DMS 273 treated with DMSO at 0.1 percent for 48 hours (cell line): ENCODE data around the gene CALN1.

Source experiments
- DNase-seq: peaks from one replicate; lab custom pipeline; 2025; lab: John Stamatoyannopoulos, UW

The CALN1 gene

DNA sequence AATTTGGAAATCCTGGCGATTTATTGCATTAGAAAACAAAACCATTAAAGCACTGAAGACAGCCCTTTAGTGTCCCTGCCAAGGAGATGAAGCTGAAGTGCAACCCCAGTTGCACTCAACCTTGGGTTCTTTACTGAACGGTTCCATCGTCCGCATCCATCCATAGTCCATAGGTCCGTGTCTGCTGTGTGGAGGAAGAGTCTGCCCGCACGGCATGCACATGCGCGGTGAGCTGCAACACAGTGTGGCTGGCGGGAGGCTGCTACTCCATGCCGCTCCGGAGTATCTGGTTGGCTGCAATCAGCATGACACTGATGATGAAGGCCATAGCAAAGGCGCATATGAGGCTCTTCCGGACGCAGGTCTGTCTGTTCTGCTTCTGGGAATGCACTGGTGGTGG lies 624.6 kb downstream of the CALN1 start:
- DNase-seq: no peak

DNA sequence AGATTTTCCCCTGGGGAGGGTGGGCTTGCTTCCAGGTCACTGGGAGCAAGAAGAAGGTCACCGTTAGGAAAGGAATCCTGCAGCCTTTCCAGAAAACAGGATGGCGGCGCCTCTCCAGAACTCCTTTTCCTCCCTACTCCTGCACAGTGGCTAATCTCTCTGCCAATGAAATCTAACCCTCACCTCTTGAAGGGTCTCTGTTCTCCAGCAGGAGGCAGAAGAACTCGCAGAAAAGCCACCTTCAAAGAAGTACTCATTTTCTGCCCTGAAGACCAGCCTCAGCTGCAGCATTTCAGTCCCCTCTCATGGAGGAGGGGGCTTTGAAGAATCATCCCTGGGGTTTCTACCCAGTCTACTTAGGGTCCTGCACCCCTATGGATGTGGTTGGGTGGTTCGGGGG lies 626.9 kb downstream of the CALN1 start:
- DNase-seq: no peak

DNA sequence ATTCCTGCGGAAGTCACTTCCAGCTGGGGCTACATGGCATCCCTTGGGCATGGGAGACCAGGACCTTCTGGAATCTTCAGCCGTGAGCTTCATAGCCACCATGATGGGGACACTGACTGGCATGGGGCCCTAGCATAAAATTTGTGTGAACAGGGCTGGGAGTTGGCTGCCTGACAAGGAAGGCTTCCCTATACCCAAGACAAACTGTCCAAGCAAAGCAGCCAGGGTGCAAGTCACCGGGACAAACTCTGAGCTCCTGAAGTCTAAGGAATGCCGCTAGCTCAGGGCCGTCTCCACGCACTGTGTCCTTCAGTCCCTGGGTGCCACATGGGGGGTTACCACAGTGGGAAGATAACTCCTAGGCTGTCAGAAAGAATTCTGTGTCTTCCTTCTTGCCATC lies 627.4 kb downstream of the CALN1 start:
- DNase-seq: no peak

DNA sequence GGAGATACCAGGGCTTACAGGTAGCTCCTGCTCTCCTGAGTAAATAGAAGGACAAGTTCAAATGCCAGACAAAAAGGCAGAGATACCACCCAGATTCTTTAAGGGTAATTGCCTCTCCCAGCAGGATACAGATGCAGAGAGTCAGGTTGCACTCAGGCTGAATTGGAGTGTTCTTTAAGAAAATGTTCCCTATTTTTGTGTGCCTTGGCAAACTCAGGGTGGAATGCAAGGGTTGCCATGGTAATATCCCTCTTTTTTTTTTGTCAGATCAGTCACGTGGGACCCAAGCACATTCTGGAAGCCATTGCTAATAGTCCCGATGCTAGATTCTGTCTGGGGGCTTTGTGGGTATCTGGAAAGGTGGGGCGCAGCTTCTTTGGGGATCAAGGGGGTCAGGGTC lies 628.0 kb downstream of the CALN1 start:
- no peak for DNase-seq

DNA sequence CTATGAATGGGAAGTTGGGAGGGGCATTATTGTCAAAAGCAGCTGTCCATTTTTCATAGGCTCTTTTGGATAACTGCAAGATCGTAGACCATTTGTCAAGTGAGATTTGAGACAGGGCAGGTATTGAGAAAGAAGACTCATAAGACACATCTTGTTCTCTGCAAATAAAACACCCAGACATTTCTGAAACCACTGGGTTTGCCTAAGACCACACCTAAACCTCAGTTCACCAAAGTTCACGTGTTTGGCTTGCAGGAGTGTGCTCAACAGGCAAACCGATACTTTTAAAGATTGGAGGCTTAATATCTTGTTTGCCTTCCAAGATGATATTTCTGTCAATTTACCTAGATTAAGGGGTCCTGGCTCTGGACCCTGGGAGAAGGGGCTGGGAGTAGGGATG lies 628.4 kb downstream of the CALN1 start:
- DNase-seq: no peak

DNA sequence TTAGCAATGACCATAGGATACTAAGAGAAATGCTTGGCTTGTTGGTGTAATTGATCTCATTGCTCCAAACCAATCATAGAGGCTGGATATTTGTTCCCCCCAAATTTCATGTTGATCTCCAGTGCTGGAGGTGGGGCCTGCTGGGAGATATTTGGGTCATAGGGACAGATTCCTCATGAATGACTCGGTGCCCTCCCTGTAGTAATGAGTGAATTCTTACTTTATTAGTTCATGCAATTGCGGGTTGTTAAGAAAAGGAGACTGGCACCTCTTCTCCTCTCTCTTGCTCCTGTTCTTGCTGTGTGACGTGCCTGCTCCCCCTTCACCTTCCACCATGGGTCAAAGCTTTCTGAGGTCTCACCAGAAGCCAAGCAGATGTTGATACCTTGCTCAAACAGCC lies 630.1 kb downstream of the CALN1 start:
- no peak for DNase-seq

DNA sequence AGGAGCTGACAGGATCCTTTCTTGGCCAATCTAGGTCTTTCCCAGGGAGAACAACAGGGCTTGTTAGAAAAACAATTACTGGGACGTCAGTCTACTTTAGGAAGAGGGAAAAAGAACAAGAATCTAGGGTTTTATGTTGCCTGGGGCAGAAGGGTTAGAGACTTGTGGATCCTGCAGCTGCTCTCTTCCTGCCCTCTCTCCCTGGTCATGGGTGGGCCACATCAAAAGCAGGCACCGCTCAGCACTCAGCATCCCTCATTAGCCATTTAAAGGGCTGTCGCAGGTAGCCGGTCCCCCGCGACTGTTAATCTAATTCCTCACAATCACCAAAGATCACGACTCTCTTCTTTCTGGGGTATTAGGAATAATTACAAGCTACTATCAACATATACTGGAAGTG lies 631.9 kb downstream of the CALN1 start:
- no peak for DNase-seq

DNA sequence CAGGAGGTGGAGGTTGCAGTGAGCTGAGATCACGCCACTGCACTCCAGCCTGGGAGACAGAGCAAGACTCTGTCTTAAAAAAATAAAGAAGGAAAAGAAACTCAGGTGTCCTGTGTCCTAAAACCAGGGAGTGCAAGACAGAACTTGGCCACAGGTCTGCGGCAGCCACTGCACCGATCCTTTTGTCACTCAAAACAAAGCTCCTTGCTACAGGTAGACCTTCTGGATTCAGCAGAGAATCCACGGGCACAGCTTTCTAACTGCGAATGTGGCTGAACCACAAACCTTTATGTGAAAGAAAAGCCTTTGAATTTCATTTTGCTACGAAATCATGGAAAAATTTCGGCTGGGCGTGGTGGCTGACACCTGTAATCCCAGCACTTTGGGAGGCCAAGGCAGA lies 634.9 kb downstream of the CALN1 start:
- DNase-seq: no peak

DNA sequence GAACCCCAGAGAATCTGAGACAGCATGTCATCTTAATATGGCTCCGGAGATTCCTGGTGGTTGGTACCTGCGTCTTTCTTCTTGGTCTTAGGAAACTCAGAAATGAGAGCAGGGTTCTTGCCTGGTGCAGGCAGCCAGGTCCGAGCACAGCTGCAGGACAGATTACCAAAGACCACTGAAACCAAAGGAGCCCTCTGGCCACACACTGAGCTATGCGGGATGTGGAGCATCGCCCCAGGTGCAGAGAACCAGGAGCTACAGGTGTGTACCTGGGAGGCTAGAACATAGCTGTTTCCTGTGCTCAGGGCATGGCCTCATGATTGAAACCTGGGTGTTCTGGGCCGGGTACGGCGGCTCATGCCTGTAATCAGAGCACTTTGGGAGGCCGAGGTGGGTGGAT lies 635.4 kb downstream of the CALN1 start:
- no peak for DNase-seq

DNA sequence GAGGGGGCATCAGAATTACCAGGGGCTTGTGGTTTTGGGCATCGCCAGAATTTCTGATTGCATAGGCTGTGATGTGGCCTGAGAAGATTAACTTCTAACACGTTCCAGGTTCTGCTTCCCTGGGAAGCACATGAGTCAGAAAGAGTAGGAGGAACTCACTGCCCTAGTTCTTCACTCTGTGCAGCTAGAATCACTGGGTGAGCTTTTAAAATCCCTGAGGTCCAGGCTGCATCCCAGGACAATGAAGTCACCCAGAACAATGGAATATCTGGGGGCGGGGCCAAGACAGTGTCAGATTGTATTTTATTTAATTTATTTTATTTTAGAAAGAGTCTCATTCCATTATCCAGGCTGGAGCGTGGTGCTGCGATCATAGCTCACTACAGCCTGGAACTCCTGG lies 636.5 kb downstream of the CALN1 start:
- no peak for DNase-seq

DNA sequence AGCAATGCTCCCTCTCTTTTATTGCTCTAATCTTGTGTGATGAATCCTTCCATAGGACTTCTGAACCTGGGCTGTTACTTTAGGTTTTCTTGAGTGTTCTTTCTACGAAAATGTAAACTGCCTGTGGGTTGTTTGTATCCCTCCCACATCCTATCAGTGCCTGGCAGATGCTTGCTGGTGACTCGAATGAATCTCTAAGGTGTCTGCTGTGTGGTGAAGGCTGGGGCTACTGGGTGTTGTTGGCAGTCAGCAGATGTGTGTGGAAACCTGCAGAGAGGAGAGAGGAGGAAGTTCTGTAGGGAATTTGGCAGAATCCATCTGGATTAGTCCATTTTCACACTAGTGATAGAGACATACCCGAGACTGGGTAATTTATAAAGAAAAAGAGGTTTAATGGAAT lies 639.4 kb downstream of the CALN1 start:
- DNase-seq: no peak

DNA sequence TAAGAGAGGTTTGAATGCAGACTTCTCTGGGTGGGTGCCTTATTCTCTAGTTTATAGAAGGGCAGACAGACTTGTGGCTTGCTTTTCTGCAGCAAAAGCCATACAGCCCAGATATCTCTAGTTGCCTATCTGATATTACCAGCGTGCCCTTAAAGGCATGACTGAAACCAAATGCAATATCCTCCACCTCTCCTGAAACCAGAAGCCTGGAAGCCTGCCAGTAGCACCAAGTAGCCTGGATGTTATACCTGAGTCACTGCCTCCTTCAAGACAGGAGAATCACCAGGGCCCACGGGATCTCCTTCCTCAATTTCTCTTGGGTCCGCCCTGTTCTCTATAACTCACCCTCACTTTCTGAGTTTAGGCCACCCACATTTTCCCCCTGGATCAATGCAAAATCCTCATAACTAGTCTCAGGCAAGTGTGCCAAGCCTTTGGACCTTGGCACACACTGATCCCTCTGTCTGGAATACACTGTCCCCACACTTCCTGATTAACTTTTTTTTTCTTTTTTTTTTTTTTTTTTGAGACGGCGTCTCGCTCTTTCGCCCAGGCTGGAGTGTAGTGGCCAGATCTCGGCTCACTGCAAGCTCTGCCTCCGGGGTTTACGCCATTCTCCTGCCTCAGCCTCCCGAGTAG lies 641.8 kb downstream of the CALN1 start:
- no peak for DNase-seq

DNA sequence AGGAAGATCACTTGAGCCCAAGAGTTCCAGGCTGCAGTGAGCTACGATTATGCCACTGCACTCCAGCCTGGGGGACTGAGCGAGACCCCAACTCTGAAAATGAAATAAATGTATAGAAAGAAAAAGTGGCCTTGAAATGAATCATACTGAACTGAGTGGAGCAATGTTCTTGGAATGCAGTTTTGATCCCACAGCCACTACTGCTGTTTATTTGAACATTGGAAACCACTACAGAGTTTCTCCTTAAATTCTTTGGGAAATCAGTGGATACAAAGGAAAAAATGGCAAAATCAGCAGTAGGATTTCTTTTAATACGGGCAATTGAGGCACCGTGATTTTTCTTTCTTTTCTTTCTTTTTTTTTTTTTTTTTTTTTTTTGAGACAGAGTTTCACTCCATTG lies 642.8 kb downstream of the CALN1 start:
- no peak for DNase-seq

DNA sequence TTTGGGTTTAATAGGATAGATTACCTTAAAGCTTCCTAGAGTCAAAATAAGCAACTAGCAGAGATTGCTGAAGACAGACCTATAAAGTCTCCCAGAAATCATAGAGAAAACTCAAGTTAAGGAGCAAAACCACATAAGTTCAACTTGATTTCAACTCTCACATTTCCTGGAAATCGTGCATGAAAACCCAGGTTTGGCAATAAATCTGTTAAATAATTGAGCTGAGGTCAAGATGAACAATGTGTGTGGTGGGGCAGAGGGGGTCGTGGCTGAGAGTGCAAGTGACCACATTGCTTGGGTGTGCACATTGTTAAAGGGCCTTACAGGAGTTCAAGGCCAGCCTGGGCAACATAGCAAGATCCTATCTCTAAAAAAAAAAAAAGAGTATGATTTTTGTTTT lies 643.7 kb downstream of the CALN1 start:
- DNase-seq: no peak

DNA sequence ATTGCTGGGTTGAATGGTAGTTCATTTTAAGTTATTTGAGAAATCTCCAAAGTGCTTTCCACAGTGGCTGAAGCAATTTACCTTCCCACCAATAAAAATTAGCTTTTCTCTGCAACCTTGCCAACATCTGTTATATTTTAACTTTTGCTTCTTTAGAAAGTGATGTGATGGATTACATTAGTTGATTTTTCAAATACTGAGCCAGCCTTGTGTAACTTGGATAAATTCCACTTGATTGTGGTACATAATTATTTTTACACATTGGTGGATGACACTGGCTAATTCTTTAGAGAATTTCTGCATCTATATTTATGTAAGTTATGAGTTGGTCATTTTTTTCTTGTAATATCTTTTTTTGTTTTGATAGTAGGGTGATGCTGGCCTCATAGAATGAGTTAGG lies 646.1 kb downstream of the CALN1 start:
- DNase-seq: no peak

DNA sequence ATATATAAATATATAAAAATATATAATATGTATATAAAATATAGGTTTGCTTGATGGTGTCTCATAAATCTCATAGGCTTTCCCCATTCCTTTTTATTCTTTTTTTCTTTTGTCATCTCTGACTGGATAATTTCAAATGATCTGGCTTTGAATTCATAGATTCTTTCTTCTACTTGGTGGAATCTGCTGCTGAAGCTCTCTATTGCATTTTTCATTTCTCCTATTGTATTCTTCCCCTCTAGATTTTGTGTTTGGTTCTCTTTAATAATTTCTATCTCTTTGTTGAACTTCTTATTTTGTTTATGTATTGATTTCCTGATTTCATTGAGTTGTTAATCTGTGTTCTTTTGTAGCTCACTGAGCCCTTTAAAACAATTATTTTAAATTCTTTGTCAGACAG lies 650.8 kb downstream of the CALN1 start:
- no peak for DNase-seq

DNA sequence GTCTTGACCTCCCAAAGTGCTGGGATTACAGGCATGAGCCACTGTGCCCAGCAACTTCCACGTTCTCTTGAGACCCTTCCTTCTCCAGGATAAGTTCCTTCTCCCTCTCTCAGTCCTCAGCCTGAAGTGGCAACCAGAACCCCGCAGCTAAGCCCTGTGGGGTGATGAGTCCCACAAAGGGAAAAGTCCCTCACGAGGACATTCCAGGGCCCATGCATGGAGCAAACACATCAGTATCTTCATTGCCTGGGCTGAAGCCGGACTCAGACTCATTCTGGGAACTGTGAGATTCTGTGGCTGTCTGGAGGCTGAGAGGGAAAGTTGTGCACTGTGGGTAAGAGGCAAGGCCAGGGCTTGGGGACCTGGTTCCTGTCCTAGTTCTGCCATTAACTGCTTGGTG lies 657.3 kb downstream of the CALN1 start:
- DNase-seq: no peak

DNA sequence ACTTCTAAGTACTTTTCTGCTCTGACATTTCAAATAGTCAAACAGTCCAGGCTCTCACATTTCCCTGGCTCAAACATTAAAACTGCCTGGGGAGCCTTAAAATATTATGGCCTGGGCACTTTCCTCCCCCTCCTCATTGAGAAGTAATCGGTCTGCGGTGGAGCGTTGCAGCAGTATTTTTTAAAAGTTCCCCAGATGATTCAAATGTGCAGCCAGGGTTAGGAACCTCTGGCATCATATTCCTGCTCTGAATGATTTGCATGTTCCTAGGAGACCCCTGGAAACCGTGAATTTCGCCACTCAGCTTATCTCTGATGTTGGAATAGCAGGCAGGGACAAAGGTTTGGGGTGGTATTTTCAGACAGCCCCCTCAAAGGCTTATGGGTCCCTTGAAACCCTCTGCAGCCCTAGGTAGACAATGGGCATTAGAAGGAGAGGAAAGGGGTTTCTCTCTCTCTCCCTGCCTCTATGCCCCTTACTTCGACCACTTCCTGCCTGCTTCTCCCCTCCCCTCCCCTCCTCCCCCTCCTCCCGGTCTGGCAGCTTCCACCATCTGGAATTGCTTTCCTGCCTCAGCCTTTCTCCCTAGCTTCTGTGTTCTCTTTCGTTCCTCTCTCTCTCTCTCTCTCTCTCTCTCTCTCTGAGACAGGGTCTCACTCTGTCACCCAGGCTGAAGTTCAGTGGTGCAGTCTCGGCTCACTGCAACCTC lies 658.0 kb downstream of the CALN1 start:
- DNase-seq: no peak

DNA sequence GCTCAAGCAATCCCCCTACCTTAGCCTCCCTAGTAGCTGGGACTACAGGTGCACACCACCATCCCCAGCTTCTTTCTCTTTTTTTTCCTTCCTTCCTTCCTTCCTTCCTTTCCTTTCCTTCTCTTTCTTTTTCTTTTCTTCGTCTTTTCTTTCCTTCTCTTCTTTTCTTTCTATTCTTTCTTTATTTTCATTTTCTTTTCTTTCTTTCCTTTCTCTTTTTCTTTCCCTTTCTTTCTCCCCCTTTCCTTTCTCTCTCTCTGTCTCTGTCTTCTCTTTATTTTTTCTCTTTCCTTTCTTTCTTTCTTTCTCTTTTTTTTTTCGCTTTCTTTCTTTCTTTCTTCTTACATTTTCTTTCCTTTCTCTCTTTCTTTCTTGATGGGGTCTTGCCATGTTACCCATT lies 658.9 kb downstream of the CALN1 start:
- no peak for DNase-seq

DNA sequence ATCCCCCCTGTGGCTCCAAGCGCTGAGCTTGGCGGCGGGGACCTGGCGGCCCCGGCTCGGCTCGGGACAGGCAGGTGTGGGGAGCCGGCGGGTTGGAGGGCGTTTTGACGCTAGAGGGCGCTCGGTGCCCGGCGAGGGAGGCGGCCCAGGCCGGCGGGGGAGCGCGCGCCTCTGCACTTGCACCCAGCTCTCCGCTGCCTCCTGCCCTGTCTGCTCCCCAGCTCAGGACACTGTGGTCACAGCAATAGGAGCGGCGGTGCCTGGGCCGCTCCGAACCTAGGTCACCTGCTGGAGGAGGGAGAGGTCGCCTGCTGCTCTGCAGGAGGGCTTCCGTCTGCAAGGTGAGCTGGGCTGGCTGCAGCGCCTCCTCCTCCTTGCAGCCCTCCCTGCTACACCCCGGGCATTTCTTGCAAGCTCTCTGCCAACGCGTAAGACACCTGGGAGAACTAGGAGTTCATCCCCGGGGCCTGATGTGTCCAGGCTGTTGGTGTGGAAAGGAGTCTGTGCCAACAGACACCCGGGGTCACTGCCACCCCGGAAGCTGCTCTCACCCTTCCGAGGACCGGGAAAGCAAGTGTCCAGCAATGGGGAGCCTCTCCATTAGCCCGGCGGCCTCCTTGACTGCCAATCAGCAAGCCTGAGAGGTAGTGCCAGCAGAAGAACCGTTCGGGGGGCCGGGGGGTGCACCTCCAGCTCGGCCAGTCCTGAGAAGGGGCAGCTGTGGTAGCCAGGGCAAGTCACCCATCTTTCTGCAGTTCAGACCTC lies 659.8 kb downstream of the CALN1 start:
- peak; percentile 38 for DNase-seq

DNA sequence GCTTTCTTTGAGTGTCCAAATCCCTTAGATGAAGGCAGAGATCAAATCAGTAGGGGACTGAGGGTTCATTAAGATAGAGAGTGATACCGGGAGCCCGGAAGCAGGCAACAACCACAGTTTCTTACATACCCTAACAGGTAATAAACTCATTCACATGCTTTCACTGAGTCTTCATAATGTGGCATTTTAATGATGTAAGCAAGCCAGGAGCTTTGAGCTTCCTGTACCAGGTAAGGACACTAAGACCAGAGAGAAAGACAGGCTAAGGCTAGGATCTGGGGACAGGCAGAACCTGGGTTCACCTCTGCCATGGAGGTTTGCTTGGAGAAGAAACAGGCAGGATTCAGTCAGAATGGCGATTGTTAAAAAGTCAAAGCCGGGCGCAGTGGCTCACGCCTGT lies 661.8 kb downstream of the CALN1 start:
- no peak for DNase-seq

DNA sequence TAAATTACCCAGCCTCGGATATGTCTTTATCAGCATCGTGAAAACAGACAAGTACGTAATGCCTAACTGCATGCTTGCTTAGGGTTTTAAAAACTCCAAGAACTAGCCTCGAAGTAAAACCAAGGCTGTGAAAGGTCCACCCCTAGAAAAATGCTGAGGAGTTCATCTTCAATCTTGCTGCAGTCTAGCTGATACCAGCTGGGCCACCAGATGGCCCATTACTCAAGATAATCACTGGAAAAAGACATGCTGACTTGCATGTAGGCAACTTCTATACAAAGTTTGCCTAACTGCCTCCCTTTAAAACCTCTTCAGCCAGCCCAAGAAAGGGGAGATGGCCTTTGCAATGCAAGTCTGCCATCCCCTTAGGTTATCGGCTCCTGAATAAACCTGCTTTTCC lies 666.1 kb downstream of the CALN1 start:
- peak; percentile 86 for DNase-seq

DNA sequence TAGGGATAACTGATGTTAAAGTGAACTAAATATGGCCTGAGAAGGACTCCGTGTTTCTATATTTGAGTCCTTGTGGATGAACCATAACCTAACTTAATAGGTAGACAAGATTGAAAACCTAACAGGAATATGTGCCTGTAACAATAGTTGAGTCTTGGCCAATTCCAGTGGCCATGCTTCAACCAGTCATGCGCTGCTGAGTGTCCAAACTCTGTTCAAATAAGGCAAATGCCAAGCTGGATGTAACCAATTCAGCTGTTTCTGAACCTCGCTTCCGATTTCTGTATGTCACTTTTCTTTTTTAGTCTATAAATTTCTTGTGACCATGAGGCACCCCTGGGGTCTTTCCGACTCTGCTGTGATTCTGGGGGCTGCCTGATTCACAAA lies 672.0 kb downstream of the CALN1 start:
- DNase-seq: no peak
